ENCODE measurements around the gene ZNF93. TPM values are rescaled to one million over a fixed set of nuclear protein-coding genes. Genes with fewer than 3 reads are reported as not detected.

Gene ZNF93
- total and polyA plus RNA-seq, 2 of the 13 experiments (the other 11 are each of a cell fraction or from before 2014, with no cell fraction given): 0.49 to 0.66 TPM

- peak; percentile 76; the same call in 1 of the 2 replicates for TF ChIP-seq ZNF34 (CRISPR knock-in tag; IDR thresholded peaks at IDR 0.05; ENCODE audit: borderline replicate concordance)
- TF ChIP-seq NRL (CRISPR knock-in tag; IDR thresholded peaks at IDR 0.05; ENCODE audit: borderline replicate concordance): peak; percentile 31; the same call in 1 of the 2 replicates
- no peak for TF ChIP-seq THAP8 (CRISPR knock-in tag; IDR thresholded peaks at IDR 0.05; ENCODE audit: borderline replicate concordance)
- peak; percentile 44 for TF ChIP-seq MEF2D (CRISPR knock-in tag; IDR thresholded peaks at IDR 0.05)
- TF ChIP-seq ZFP37 (CRISPR knock-in tag; IDR thresholded peaks at IDR 0.05; ENCODE audit: borderline replicate concordance): no peak
- TF ChIP-seq IRF9 (CRISPR knock-in tag; IDR thresholded peaks at IDR 0.05; ENCODE audit: borderline replicate concordance): peak; percentile 60; the same call in 1 of the 2 replicates
- TF ChIP-seq KLF12 (CRISPR knock-in tag; IDR thresholded peaks at IDR 0.05; ENCODE audit: borderline replicate concordance): no peak
- TF ChIP-seq JUND (CRISPR knock-in tag; IDR thresholded peaks at IDR 0.05): no peak
- TF ChIP-seq HMG20B (CRISPR knock-in tag; conservative IDR thresholded peaks at IDR 0.05): no peak
- TF ChIP-seq MYNN (CRISPR knock-in tag; IDR thresholded peaks at IDR 0.05; ENCODE audit: low read depth): no peak
- TF ChIP-seq TBL1XR1 (IDR thresholded peaks at IDR 0.05; ENCODE audit: borderline replicate concordance, low read length, partially characterized antibody): no peak
- no peak for TF ChIP-seq STAT5B (CRISPR knock-in tag; IDR thresholded peaks at IDR 0.05)
- TF ChIP-seq ZNF850 (CRISPR knock-in tag; conservative IDR thresholded peaks at IDR 0.05): no peak
- TF ChIP-seq ARHGAP35 (CRISPR knock-in tag; IDR thresholded peaks at IDR 0.05; ENCODE audit: borderline replicate concordance): no peak; the same call in 1 of the 2 replicates
- no peak for TF ChIP-seq BCLAF1 (IDR thresholded peaks at IDR 0.05)
- TF ChIP-seq CBX5 (CRISPR knock-in tag; IDR thresholded peaks at IDR 0.05; ENCODE audit: borderline replicate concordance): no peak
- TF ChIP-seq CCAR2 (optimal IDR thresholded peaks at IDR 0.05; ENCODE audit: low read depth, low read length): no peak
- TF ChIP-seq MATR3 (CRISPR knock-in tag; IDR thresholded peaks at IDR 0.05): no peak
- TF ChIP-seq ZNF816 (CRISPR knock-in tag; IDR thresholded peaks at IDR 0.05; ENCODE audit: borderline replicate concordance): no peak
- no peak for TF ChIP-seq ADNP (CRISPR knock-in tag; IDR thresholded peaks at IDR 0.05)
- TF ChIP-seq HCFC1 (IDR thresholded peaks at IDR 0.05; ENCODE audit: low read depth, low read length): no peak
- TF ChIP-seq STAG1 (CRISPR knock-in tag; IDR thresholded peaks at IDR 0.05): no peak
- no peak for TF ChIP-seq LRRFIP1 (CRISPR knock-in tag; conservative IDR thresholded peaks at IDR 0.05)
These were observed 34.8 kb upstream of the ZNF93 start, which contains the start of gene ZNF253 (continued) for GRCh38 chr19:19865750-19866610.

Measured in HepG2 (cell line).